Measurements from ENCODE around the gene CSTF1.

CSTF1 gene

GRCh38 chr20:56392132-56392880 lies at the start of gene CSTF1, which contains the start of gene AURKA:
Gene CSTF1 (plus strand): TSS chr20:56392645. CDS start chr20:56395553, 2,908 bp downstream.
Gene AURKA (minus strand): TSS chr20:56392215. CDS start chr20:56388197, 4,018 bp downstream.
- peak; percentile 99 for DNase-seq

- no peak for DNase-seq
Observed at GRCh38 chr20:56342783-56343182, 49.7 kb upstream of the CSTF1 start.

GRCh38 chr20:56343861-56344381 lies 48.5 kb upstream of the CSTF1 start:
- DNase-seq, result no peak

GRCh38 chr20:56345911-56346310 lies 46.5 kb upstream of the CSTF1 start:
- no peak for DNase-seq

- DNase-seq, result no peak
Observed at GRCh38 chr20:56347628-56348304, 44.7 kb upstream of the CSTF1 start.

GRCh38 chr20:56348305-56348693 lies 44.1 kb upstream of the CSTF1 start:
- DNase-seq, result no peak

GRCh38 chr20:56348746-56349145 lies 43.7 kb upstream of the CSTF1 start:
- no peak for DNase-seq

GRCh38 chr20:56350842-56351241 lies 41.6 kb upstream of the CSTF1 start:
- DNase-seq, result no peak

GRCh38 chr20:56352345-56353055 lies 39.9 kb upstream of the CSTF1 start:
- DNase-seq, result no peak

GRCh38 chr20:56353356-56353755 lies 39.1 kb upstream of the CSTF1 start:
- no peak for DNase-seq

- DNase-seq, result no peak
Observed at GRCh38 chr20:56358070-56358469, 34.4 kb upstream of the CSTF1 start.

- no peak for DNase-seq
Observed at GRCh38 chr20:56358600-56359211, 33.7 kb upstream of the CSTF1 start, which contains the start of gene FAM210B. Gene FAM210B (plus strand): TSS chr20:56358974. CDS start chr20:56359006, 32 bp downstream.

GRCh38 chr20:56359212-56360132 lies 33.0 kb upstream of the CSTF1 start:
- no peak for DNase-seq

GRCh38 chr20:56360133-56360907 lies 32.1 kb upstream of the CSTF1 start:
- no peak for DNase-seq

- DNase-seq, result no peak
Observed at GRCh38 chr20:56360908-56361205, 31.6 kb upstream of the CSTF1 start.

- DNase-seq, result no peak
Observed at GRCh38 chr20:56361900-56362299, 30.5 kb upstream of the CSTF1 start.

- no peak for DNase-seq
Observed at GRCh38 chr20:56362833-56363413, 29.5 kb upstream of the CSTF1 start.

- no peak for DNase-seq
Observed at GRCh38 chr20:56363491-56363890, 29.0 kb upstream of the CSTF1 start.

GRCh38 chr20:56368351-56369134 lies 23.9 kb upstream of the CSTF1 start:
- DNase-seq, result no peak

- no peak for DNase-seq
Observed at GRCh38 chr20:56369179-56369578, 23.3 kb upstream of the CSTF1 start.
